ENCODE results near the gene EZH1.

- TF ChIP-seq, protein P1, sequence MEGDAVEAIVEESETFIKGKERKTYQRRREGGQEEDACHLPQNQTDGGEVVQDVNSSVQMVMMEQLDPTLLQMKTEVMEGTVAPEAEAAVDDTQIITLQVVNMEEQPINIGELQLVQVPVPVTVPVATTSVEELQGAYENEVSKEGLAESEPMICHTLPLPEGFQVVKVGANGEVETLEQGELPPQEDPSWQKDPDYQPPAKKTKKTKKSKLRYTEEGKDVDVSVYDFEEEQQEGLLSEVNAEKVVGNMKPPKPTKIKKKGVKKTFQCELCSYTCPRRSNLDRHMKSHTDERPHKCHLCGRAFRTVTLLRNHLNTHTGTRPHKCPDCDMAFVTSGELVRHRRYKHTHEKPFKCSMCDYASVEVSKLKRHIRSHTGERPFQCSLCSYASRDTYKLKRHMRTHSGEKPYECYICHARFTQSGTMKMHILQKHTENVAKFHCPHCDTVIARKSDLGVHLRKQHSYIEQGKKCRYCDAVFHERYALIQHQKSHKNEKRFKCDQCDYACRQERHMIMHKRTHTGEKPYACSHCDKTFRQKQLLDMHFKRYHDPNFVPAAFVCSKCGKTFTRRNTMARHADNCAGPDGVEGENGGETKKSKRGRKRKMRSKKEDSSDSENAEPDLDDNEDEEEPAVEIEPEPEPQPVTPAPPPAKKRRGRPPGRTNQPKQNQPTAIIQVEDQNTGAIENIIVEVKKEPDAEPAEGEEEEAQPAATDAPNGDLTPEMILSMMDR (IDR thresholded peaks at IDR 0.05; ENCODE audit: poor library complexity, severe bottlenecking): no peak
- TF ChIP-seq EZH2 (IDR thresholded peaks at IDR 0.05; ENCODE audit: borderline replicate concordance, insufficient read depth, low read length, poor library complexity, severe bottlenecking): no peak
- TF ChIP-seq EP300 (conservative IDR thresholded peaks at IDR 0.05; ENCODE audit: poor library complexity, severe bottlenecking): no peak
- no peak for TF ChIP-seq MXI1 (conservative IDR thresholded peaks at IDR 0.05; ENCODE audit: poor library complexity, severe bottlenecking)
- TF ChIP-seq TAF1 (IDR thresholded peaks at IDR 0.05; ENCODE audit: low read depth): no peak
Measured at GRCh38 chr17:42684929-42685556, 59.8 kb downstream of the EZH1 start.
